Loucy (cell line): Measurements from ENCODE around the gene C4orf36.

ENCODE experiments used
- CTCF ChIP-seq: fragments of 200-600 bp; sonication (generic); conservative IDR thresholded peaks from 2 replicates; pipeline ENCODE4 v1.5.1; 2014; ENCODE audit warnings: mild to moderate bottlenecking, antibody characterized with exemption, low read length
- EZH2phosphoT487 ChIP-seq: fragments of 200-600 bp; IDR thresholded peaks from 2 replicates; pipeline ENCODE4 v1.6.1; 2018; ENCODE audit warnings: antibody characterized with exemption, mild to moderate bottlenecking, moderate library complexity, borderline replicate concordance

GRCh38 chr4:86831262-86832130 lies 60.7 kb downstream of the C4orf36 start:
- TF ChIP-seq CTCF (no peak), EZH2phosphoT487 (no peak)
